C4-2B (cell line): ENCODE measurements around the gene DCHS2.

Source experiments
- ZFX ChIP-seq: fragments of 450-650 bp; IDR thresholded peaks from 2 replicates; pipeline ENCODE4 v1.6.1; 2017
- TF ChIP-seq, protein P1 (sequence below): fragments of 450-650 bp; conservative IDR thresholded peaks from 2 replicates; pipeline ENCODE4 v1.5.1; 2017; ENCODE audit warnings: mild to moderate bottlenecking

- TF ChIP-seq, protein P1, sequence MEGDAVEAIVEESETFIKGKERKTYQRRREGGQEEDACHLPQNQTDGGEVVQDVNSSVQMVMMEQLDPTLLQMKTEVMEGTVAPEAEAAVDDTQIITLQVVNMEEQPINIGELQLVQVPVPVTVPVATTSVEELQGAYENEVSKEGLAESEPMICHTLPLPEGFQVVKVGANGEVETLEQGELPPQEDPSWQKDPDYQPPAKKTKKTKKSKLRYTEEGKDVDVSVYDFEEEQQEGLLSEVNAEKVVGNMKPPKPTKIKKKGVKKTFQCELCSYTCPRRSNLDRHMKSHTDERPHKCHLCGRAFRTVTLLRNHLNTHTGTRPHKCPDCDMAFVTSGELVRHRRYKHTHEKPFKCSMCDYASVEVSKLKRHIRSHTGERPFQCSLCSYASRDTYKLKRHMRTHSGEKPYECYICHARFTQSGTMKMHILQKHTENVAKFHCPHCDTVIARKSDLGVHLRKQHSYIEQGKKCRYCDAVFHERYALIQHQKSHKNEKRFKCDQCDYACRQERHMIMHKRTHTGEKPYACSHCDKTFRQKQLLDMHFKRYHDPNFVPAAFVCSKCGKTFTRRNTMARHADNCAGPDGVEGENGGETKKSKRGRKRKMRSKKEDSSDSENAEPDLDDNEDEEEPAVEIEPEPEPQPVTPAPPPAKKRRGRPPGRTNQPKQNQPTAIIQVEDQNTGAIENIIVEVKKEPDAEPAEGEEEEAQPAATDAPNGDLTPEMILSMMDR: no peak
- TF ChIP-seq ZFX: no peak
Observed at GRCh38 chr4:154492288-154492687, 689 bp upstream of the DCHS2 start.
